GM18519 (cell line): ENCODE results near the gene TAOK2.

Source experiments
- ATAC-seq: cut with Tn5 transposase; IDR thresholded peaks from one replicate; pipeline ENCODE4 v1.9.1; 2021; ENCODE audit warnings: mild to moderate bottlenecking, moderate library complexity; ENCODE audit not compliant: unreplicated experiment, low FRiP score

TAOK2 gene

DNA sequence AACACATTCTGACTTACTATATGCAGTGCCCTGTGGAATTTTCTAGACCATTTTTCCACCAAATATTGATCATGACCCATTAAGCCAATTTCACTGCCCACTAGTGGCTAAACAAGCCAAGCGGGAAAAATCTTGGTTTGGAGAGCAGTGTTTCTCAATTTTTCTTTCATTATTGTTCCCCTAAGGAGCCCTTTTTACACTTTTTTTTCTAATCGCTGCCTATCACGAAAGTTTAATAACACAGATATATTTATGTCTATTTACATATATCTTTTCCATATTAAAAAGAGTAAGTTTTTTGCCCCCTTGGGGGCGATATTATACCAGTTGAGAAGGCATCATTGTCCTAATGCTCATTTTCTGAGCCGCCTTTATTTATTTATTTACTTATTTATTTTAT, 68.2 kb downstream of the TAOK2 start:
- ATAC-seq = no peak
